T-cell (primary cell): ENCODE measurements around the gene RUNDC1. TPM values are rescaled to one million over a fixed set of nuclear protein-coding genes. Genes with fewer than 3 reads are reported as not detected.
A peak's percentile ranks its signal among the peaks of the same experiment; 100 is the strongest.

Source experiments
- ATAC-seq, 4 experiments: fragments of 200-7000 bp in 3 of 4; fragments of 150-1000 bp in 1 of 4; cut with Tn5 transposase; replicated peaks in 1 of 4; 1 replicate in 3 of 4; 2 replicates in 1 of 4; pipeline ENCODE4 v1.10.0; 2021; ENCODE audit warnings: moderate library complexity in 3 of 4, mild to moderate bottlenecking in 2 of 4, moderate number of reproducible peaks in 1 of 4
- CTCF ChIA-PET, 2 donors: fragments of 300-600 bp; sonication (Branson Sonifier 250); formaldehyde crosslinking; loops; one replicate each; lab custom pipeline; 2022; ENCODE audit warnings: antibody characterized with exemption in 2 of 2; lab: Charles Lee
- POLR2A ChIA-PET, 2 donors: fragments of 300-600 bp; sonication (Branson Sonifier 250); formaldehyde crosslinking; loops; one replicate each; lab custom pipeline; 2022; ENCODE audit warnings: antibody characterized with exemption in 2 of 2; lab: Charles Lee
- DNase-seq, 35 experiments: peaks; one replicate each; pipeline versions ENCODE4 v3.0.0 to v3.0.0-alpha.2; 2013 to 2023
- H3K27ac ChIP-seq: one replicate; pipeline ENCODE4 v1.5.1; 2013; ENCODE audit warnings: low read length
- H3K27me3 ChIP-seq, 2 experiments: replicated peaks in 1 of 2; 1 replicate in 1 of 2; 2 replicates in 1 of 2; pipeline versions ENCODE4 v1.6.1 to v1.7.0; 2013; ENCODE audit warnings: low read length in 1 of 2, mixed read lengths in 1 of 2; ENCODE audit not compliant: control insufficient read depth in 2 of 2, insufficient read depth in 2 of 2; ENCODE audit errors: extremely low read depth in 1 of 2
- H3K36me3 ChIP-seq, 2 donors: 1 replicate in 1 of 2; 2 replicates in 1 of 2; pipeline versions ENCODE4 v1.6.1 to v1.7.0; 2013; ENCODE audit warnings: low read length in 1 of 2; ENCODE audit not compliant: control insufficient read depth in 2 of 2, insufficient read depth in 1 of 2; ENCODE audit errors: extremely low read depth in 1 of 2
- H3K4me1 ChIP-seq, 2 experiments: 1 replicate in 1 of 2; 2 replicates in 1 of 2; pipeline versions ENCODE4 v1.6.1 to v1.7.0; 2013; ENCODE audit warnings: low read length in 2 of 2, mixed read lengths in 1 of 2; ENCODE audit not compliant: insufficient read depth in 2 of 2, control insufficient read depth in 1 of 2; ENCODE audit errors: extremely low read depth in 1 of 2
- H3K4me3 ChIP-seq, 2 donors: 1 replicate in 1 of 2; 2 replicates in 1 of 2; pipeline versions ENCODE4 v1.5.1 to v1.7.0; 2013; ENCODE audit warnings: mild to moderate bottlenecking in 2 of 2, low read length in 1 of 2, moderate library complexity in 1 of 2; ENCODE audit not compliant: control insufficient read depth in 1 of 2; ENCODE audit errors: extremely low read depth in 1 of 2
- H3K9me3 ChIP-seq: 2 replicates; pipeline ENCODE4 v1.7.0; 2013
- H3K27ac Mint-ChIP-seq, 2 donors: one replicate each; pipeline ENCODE4 v1.8.0; 2020 to 2021; ENCODE audit warnings: mild to moderate bottlenecking in 2 of 2, mixed read lengths in 2 of 2
- H3K27me3 Mint-ChIP-seq, 2 donors: one replicate each; pipeline ENCODE4 v1.8.0; 2021 to 2022; ENCODE audit warnings: mixed read lengths in 2 of 2
- H3K36me3 Mint-ChIP-seq: one replicate; pipeline ENCODE4 v1.8.0; 2021; ENCODE audit warnings: mixed read lengths
- H3K4me1 Mint-ChIP-seq, 3 donors: one replicate each; pipeline ENCODE4 v1.8.0; 2020 to 2022; ENCODE audit warnings: mixed read lengths in 3 of 3, mild to moderate bottlenecking in 1 of 3
- H3K4me3 Mint-ChIP-seq, 3 donors: one replicate each; pipeline ENCODE4 v1.8.0; 2020 to 2022; ENCODE audit warnings: mild to moderate bottlenecking in 3 of 3, mixed read lengths in 3 of 3, moderate library complexity in 3 of 3
- H3K9me3 Mint-ChIP-seq, 3 donors: one replicate each; pipeline ENCODE4 v1.8.0; 2020 to 2022; ENCODE audit warnings: mixed read lengths in 3 of 3
- WGBS: methylation state at CpG from one replicate; pipeline ENCODE4 v1.1.5; 2013; ENCODE audit warnings: missing lambda C conversion rate; ENCODE audit not compliant: insufficient coverage; 5-methylcytosine and 5-hydroxymethylcytosine counted together
- total RNA-seq, 35 experiments: library from RNA in 6 of 35; stranded (reverse) in 6 of 35; fragments of 120-200 nt in 1 of 35; gene quantifications; one replicate each; pipeline versions ENCODE4 v1.2.1 to v1.2.4 and lab custom pipeline; 2013 to 2026

The RUNDC1 gene
- total RNA-seq, 5 donors from 2014 or later (not counting 1 experiment from before 2014, with no cell fraction given), result 11.5 to 24.0 (median 23.7) TPM

- Histone ChIP-seq H3K27me3 (no peaks in the 10 kb centered on the region), H3K27ac (no peak overlapping the region), H3K9me3 (no peaks in the 10 kb centered on the region), H3K4me3 (peak overlapping the region; percentile 84), H3K36me3 (no peaks in the 10 kb centered on the region), H3K4me1 (peaks cover 9 to 65% of the 10 kb centered on the region in 2 experiments)
- CTCF ChIA-PET, result interaction anchor here in 1 of 2 donors (1.8 kb wide), 1 partner anchor 22 kb away, joined by 10 read pairs; the partner anchor contains the start of gene RPL27
- 45% methylated on average over 4 of the region's 40 CpGs for WGBS
- H3K27me3 Mint-ChIP-seq, result no peaks in the 10 kb centered on the region
- H3K27ac Mint-ChIP-seq, result peak overlapping the region; percentile 61 to 72
- H3K4me1 Mint-ChIP-seq, result peaks cover 36 to 49% (median 48%) of the 10 kb centered on the region in 3 donors
- peak in 1 of 4 experiments; percentile 4 for ATAC-seq
- POLR2A ChIA-PET, result interaction anchor here (0.6 to 0.7 kb wide), 2 partner anchors 437 to 633 kb away, joined by 3 to 11 read pairs; partner anchors contain the start of gene STAT3 (in 1 of the 2)
- peak overlapping the region; percentile 82 to 90 (median 86) for H3K4me3 Mint-ChIP-seq
- H3K36me3 Mint-ChIP-seq, result no peaks in the 10 kb centered on the region
- H3K9me3 Mint-ChIP-seq, result no peaks in the 10 kb centered on the region
- DNase-seq, result peak in 22 of 35 experiments; percentile 10 to 60 (median 30)
Observed at GRCh38 chr17:43020789-43021740, 40.7 kb downstream of the RUNDC1 start.

- Histone ChIP-seq H3K27ac (no peak within 1 kb of the TSS), H3K4me1 (peaks cover 9 to 65% of the 10 kb centered on the region in 2 experiments), H3K36me3 (no peaks in the 10 kb centered on the region), H3K4me3 (peak within 1 kb of the TSS; percentile 84), H3K9me3 (no peaks in the 10 kb centered on the region), H3K27me3 (no peaks in the 10 kb centered on the region)
- CTCF ChIA-PET, result interaction anchor here in 1 of 2 donors (0.6 to 1.8 kb wide), 2 partner anchors 15 to 23 kb away, joined by 3 to 10 read pairs; partner anchors contain the start of genes IFI35 and RPL27
- H3K4me3 Mint-ChIP-seq, result peak within 1 kb of the TSS; percentile 82 to 90 (median 86)
- peak within 1 kb of the TSS; percentile 72 to 77 for H3K27ac Mint-ChIP-seq
- under 1% methylated on average over 77 of the region's 80 CpGs for WGBS
- H3K27me3 Mint-ChIP-seq, result no peaks in the 10 kb centered on the region
- no peaks in the 10 kb centered on the region for H3K36me3 Mint-ChIP-seq
- POLR2A ChIA-PET, result interaction anchor here (0.6 to 1.1 kb wide), 2 partner anchors 9 to 877 kb away, joined by 3 to 4 read pairs; no protein-coding TSS in a partner anchor
- H3K4me1 Mint-ChIP-seq, result peaks cover 36 to 49% (median 48%) of the 10 kb centered on the region in 3 donors
- ATAC-seq (peak; percentile 62 to 66 (median 64)), DNase-seq (peak in 33 of 35 experiments; percentile 22 to 76 (median 49))
- H3K9me3 Mint-ChIP-seq, result no peaks in the 10 kb centered on the region
Observed at GRCh38 chr17:43021741-43022512, 41.6 kb downstream of the RUNDC1 start, which contains the start of gene VAT1. Gene VAT1, minus strand, starts transcription at chr17:43022385. Its CDS starts 63 bp downstream, at chr17:43022322.

- Mint-ChIP-seq H3K36me3 (no peaks in the 10 kb centered on the region), H3K27ac (peak within 1 kb of the TSS; percentile 80), H3K4me3 (peak within 1 kb of the TSS; percentile 86 to 95 (median 87)), H3K4me1 (peaks cover 23 to 34% (median 29%) of the 10 kb centered on the region in 3 donors), H3K27me3 (no peaks in the 10 kb centered on the region), H3K9me3 (no peaks in the 10 kb centered on the region)
- ChIA-PET CTCF (interaction anchor here in 1 of 2 donors (0.7 to 1.9 kb wide), 5 partner anchors 19 to 447 kb away, joined by 3 to 12 read pairs (median 3); partner anchors contain the start of genes BRCA1, IFI35, PSMC3IP and RPL27), POLR2A (interaction anchor here (0.6 to 1.1 kb wide), 4 partner anchors 26 to 336 kb away, joined by 3 to 7 read pairs (median 4); partner anchors contain the start of gene RPL27 (in 1 of the 2))
- H3K36me3 ChIP-seq, result no peaks in the 10 kb centered on the region
- no peaks in the 10 kb centered on the region for H3K9me3 ChIP-seq
- 2% methylated on average over 33 of the region's 61 CpGs for WGBS
- no peaks in the 10 kb centered on the region for H3K27me3 ChIP-seq
- peak within 1 kb of the TSS; percentile 76 to 84 for H3K4me3 ChIP-seq
- ATAC-seq (peak; percentile 59 to 73 (median 68)), DNase-seq (peak; percentile 52 to 85 (median 71))
- H3K4me1 ChIP-seq, result peaks cover 5 to 53% of the 10 kb centered on the region in 2 experiments
- H3K27ac ChIP-seq, result peak within 1 kb of the TSS; percentile 57
Observed at GRCh38 chr17:43024407-43025289, 44.3 kb downstream of the RUNDC1 start, which contains the start of gene RND2. Gene RND2, plus strand, starts transcription at chr17:43025231. Its CDS starts 117 bp downstream, at chr17:43025348.

- WGBS, result 16% methylated on average over 27 of the region's 27 CpGs
- H3K36me3 Mint-ChIP-seq, result no peaks in the 10 kb centered on the region
- Histone ChIP-seq H3K9me3 (no peaks in the 10 kb centered on the region), H3K36me3 (no peaks in the 10 kb centered on the region), H3K4me3 (peak overlapping the region in 1 of 2 donors; percentile 41), H3K4me1 (peaks cover 2 to 47% of the 10 kb centered on the region in 2 experiments), H3K27me3 (no peaks in the 10 kb centered on the region), H3K27ac (no peak overlapping the region)
- no peak overlapping the region for H3K27ac Mint-ChIP-seq
- DNase-seq (peak in 1 of 35 experiments; percentile 20), ATAC-seq (no peak)
- no peaks in the 10 kb centered on the region for H3K9me3 Mint-ChIP-seq
- ChIA-PET POLR2A (interaction anchor here in 1 of 2 donors (1.1 kb wide), 1 partner anchor 27 kb away, joined by 7 read pairs; the partner anchor contains the start of gene RPL27), CTCF (no interaction called here)
- H3K4me1 Mint-ChIP-seq, result peaks cover 17 to 28% (median 26%) of the 10 kb centered on the region in 3 donors
- peak overlapping the region; percentile 64 to 95 (median 70) for H3K4me3 Mint-ChIP-seq
- no peaks in the 10 kb centered on the region for H3K27me3 Mint-ChIP-seq
Observed at GRCh38 chr17:43025290-43025657, 44.9 kb downstream of the RUNDC1 start.

GRCh38 chr17:43025766-43026537, 45.6 kb downstream of the RUNDC1 start:
- Mint-ChIP-seq H3K27ac (peak overlapping the region in 1 of 2 donors; percentile 54), H3K4me1 (peaks cover 12 to 22% (median 21%) of the 10 kb centered on the region in 3 donors), H3K9me3 (no peaks in the 10 kb centered on the region), H3K36me3 (no peaks in the 10 kb centered on the region), H3K27me3 (no peaks in the 10 kb centered on the region), H3K4me3 (peak overlapping the region; percentile 64 to 95 (median 70))
- no peaks in the 10 kb centered on the region for H3K9me3 ChIP-seq
- POLR2A ChIA-PET, result no interaction called here
- CTCF ChIA-PET, result no interaction called here
- H3K36me3 ChIP-seq, result no peaks in the 10 kb centered on the region
- H3K27ac ChIP-seq, result no peak overlapping the region
- no peak for ATAC-seq
- no peak overlapping the region for H3K4me3 ChIP-seq
- peaks cover 2 to 41% of the 10 kb centered on the region in 2 experiments for H3K4me1 ChIP-seq
- no peak for DNase-seq
- no peaks in the 10 kb centered on the region for H3K27me3 ChIP-seq
- WGBS, result 88% methylated on average over 10 of the region's 16 CpGs
